ENCODE results near the gene VPS13D. TPM values are rescaled to one million over a fixed set of nuclear protein-coding genes. Genes with fewer than 3 reads are reported as not detected.

Gene VPS13D
- total and polyA plus RNA-seq, 2 donors (not counting 3 experiments of a cell fraction or from before 2014, with no cell fraction given): 13.6 to 48.5 TPM

- DNase-seq (ENCODE audit: low read depth, low spot score) (no peak), FAIRE-seq (no peak)
- no peaks in the 10 kb centered on the region for H3K27me3 ChIP-seq (ENCODE audit: control insufficient read depth in 2 of 2, insufficient read depth in 2 of 2, low read length in 2 of 2)
- H3K4me1 ChIP-seq (ENCODE audit: control insufficient read depth, extremely low read depth, insufficient read depth, low read length): peaks cover 13% of the 10 kb centered on the region
- POLR2A ChIA-PET: no interaction called here
- no peak overlapping the region for H2AFZ ChIP-seq (ENCODE audit: low read depth, low read length)
- H3K4me3 ChIP-seq (replicated peaks in 1 of 3; ENCODE audit: insufficient read depth in 1 of 3, low read depth in 1 of 3, low read length in 3 of 3): no peak overlapping the region
- no peak for TF ChIP-seq POLR2A (IDR thresholded peaks at IDR 0.05; ENCODE audit: low read depth, low read length)
- no peak for TF ChIP-seq MYC (IDR thresholded peaks at IDR 0.05; ENCODE audit: low read depth, low read length)
- no peak for TF ChIP-seq JUN (IDR thresholded peaks at IDR 0.05; ENCODE audit: borderline replicate concordance, insufficient read depth, insufficient read length, low read depth)
- no peak overlapping the region for H3K9ac ChIP-seq (replicated peaks; ENCODE audit: extremely low read depth, insufficient read depth, low read length)
- no peak overlapping the region for H3K27ac ChIP-seq (ENCODE audit: insufficient read depth, low read depth, low read length)
- no peaks in the 10 kb centered on the region for H4K20me1 ChIP-seq (replicated peaks; ENCODE audit: control insufficient read depth, extremely low read depth, insufficient read depth, low read length)
- CTCF ChIA-PET: interaction anchor here (0.9 to 1.4 kb wide), 2 partner anchors 9 kb away, joined by 3 to 4 read pairs; no protein-coding TSS in a partner anchor
- no peaks in the 10 kb centered on the region for H3K36me3 ChIP-seq (ENCODE audit: control insufficient read depth in 2 of 2, extremely low read depth in 1 of 2, insufficient read depth in 2 of 2, low read length in 2 of 2)
- intact Hi-C loops (cut with micrococcal nuclease): no loop called here
- no peaks in the 10 kb centered on the region for H3K79me2 ChIP-seq (ENCODE audit: control insufficient read depth, insufficient read depth, low read length)
- BruUV-seq (replicated peaks): no TSS peak
- H3K9me1 ChIP-seq (replicated peaks; ENCODE audit: control insufficient read depth, extremely low read depth, insufficient read depth, low read length): no peaks in the 10 kb centered on the region
- dilution Hi-C loops (cut with MboI; ENCODE audit: extremely low pct_ligation_motif_present, low sequenced_read_pairs): no loop called here
- H3K9me3 ChIP-seq (replicated peaks; ENCODE audit: control insufficient read depth, insufficient read depth, low read length): no peaks in the 10 kb centered on the region
- H3K4me2 ChIP-seq (ENCODE audit: insufficient read depth, low read length): no peak overlapping the region
Measured at GRCh38 chr1:12445257-12445656, 215.4 kb downstream of the VPS13D start.

GRCh38 chr1:12446593-12446992 is 216.8 kb downstream of the VPS13D start:
- H2AFZ ChIP-seq (ENCODE audit: low read depth, low read length): no peak overlapping the region
- no peak overlapping the region for H3K4me3 ChIP-seq (replicated peaks in 1 of 3; ENCODE audit: insufficient read depth in 1 of 3, low read depth in 1 of 3, low read length in 3 of 3)
- no peak overlapping the region for H3K9ac ChIP-seq (replicated peaks; ENCODE audit: extremely low read depth, insufficient read depth, low read length)
- FAIRE-seq: no peak
- no peaks in the 10 kb centered on the region for H4K20me1 ChIP-seq (replicated peaks; ENCODE audit: control insufficient read depth, extremely low read depth, insufficient read depth, low read length)
- no peaks in the 10 kb centered on the region for H3K27me3 ChIP-seq (ENCODE audit: control insufficient read depth in 2 of 2, insufficient read depth in 2 of 2, low read length in 2 of 2)
- no peak for DNase-seq (ENCODE audit: low read depth, low spot score)
- ChIA-PET CTCF (interaction anchor here (0.9 to 1.8 kb wide), 5 partner anchors 9 to 39 kb away, joined by 3 to 7 read pairs (median 4); no protein-coding TSS in a partner anchor), POLR2A (interaction anchor here (0.6 kb wide), 1 partner anchor 190 kb away, joined by 9 read pairs; no protein-coding TSS in a partner anchor)
- TF ChIP-seq EZH2 (IDR thresholded peaks at IDR 0.05; ENCODE audit: borderline replicate concordance, low read depth, low read length, severe bottlenecking) (no peak), GATA2 (IDR thresholded peaks at IDR 0.05; ENCODE audit: insufficient read depth, insufficient read length, low read depth, low read length) (no peak), POLR2A (IDR thresholded peaks at IDR 0.05; ENCODE audit: low read depth, low read length) (no peak), JUN (IDR thresholded peaks at IDR 0.05; ENCODE audit: borderline replicate concordance, insufficient read depth, insufficient read length, low read depth) (no peak), MYC (IDR thresholded peaks at IDR 0.05; ENCODE audit: low read depth, low read length) (no peak), FOS (IDR thresholded peaks at IDR 0.05; ENCODE audit: borderline replicate concordance, insufficient read depth, low read length) (no peak), MAX (IDR thresholded peaks at IDR 0.05; ENCODE audit: insufficient read depth, insufficient read length) (no peak), CTCF (IDR thresholded peaks at IDR 0.05; ENCODE audit: extremely low read depth in 1 of 2, insufficient read depth in 1 of 2, low read depth in 1 of 2, low read length in 2 of 2) (no peak), POLR2AphosphoS5 (IDR thresholded peaks at IDR 0.05; ENCODE audit: insufficient read depth, low read depth, low read length) (no peak)
- H3K9me3 ChIP-seq (replicated peaks; ENCODE audit: control insufficient read depth, insufficient read depth, low read length): no peaks in the 10 kb centered on the region
- H3K27ac ChIP-seq (ENCODE audit: insufficient read depth, low read depth, low read length): no peak overlapping the region
- H3K4me2 ChIP-seq (ENCODE audit: insufficient read depth, low read length): no peak overlapping the region
- H3K4me1 ChIP-seq (ENCODE audit: control insufficient read depth, extremely low read depth, insufficient read depth, low read length): peaks cover 17% of the 10 kb centered on the region
- no peaks in the 10 kb centered on the region for H3K79me2 ChIP-seq (ENCODE audit: control insufficient read depth, insufficient read depth, low read length)
- no TSS peak for BruUV-seq (replicated peaks)
- no peaks in the 10 kb centered on the region for H3K9me1 ChIP-seq (replicated peaks; ENCODE audit: control insufficient read depth, extremely low read depth, insufficient read depth, low read length)
- intact Hi-C loops (cut with micrococcal nuclease): no loop called here
- H3K36me3 ChIP-seq (ENCODE audit: control insufficient read depth in 2 of 2, extremely low read depth in 1 of 2, insufficient read depth in 2 of 2, low read length in 2 of 2): no peaks in the 10 kb centered on the region
- dilution Hi-C loops (cut with MboI; ENCODE audit: extremely low pct_ligation_motif_present, low sequenced_read_pairs): no loop called here

Data from endothelial cell of umbilical vein (primary cell).